Gastrocnemius medialis (tissue), 4 donors: Measurements from ENCODE around the gene SERPINC1. TPM values are rescaled to one million over a fixed set of nuclear protein-coding genes. Genes with fewer than 3 reads are reported as not detected.

ENCODE experiments used
- ATAC-seq, 2 donors: fragments of 150-250 bp; one replicate each; pipeline ENCODE4 v1.9.1; 2016
- DNase-seq, 2 donors: peaks; one replicate each; pipeline ENCODE4 v3.0.0-alpha.2; 2019
- H3K27ac ChIP-seq, 4 donors: fragments of 200-600 bp; sonication (generic); 1 replicate in 1 of 4; 2 replicates in 3 of 4; pipeline ENCODE4 v1.5.1; 2016 to 2018; ENCODE audit warnings: mild to moderate bottlenecking in 2 of 4, moderate library complexity in 1 of 4
- H3K27me3 ChIP-seq, 3 donors: fragments of 200-600 bp; sonication (generic) in 2 of 3; 1 replicate in 1 of 3; 2 replicates in 2 of 3; pipeline versions ENCODE4 v1.5.1 to v1.6.0; 2016 to 2019; ENCODE audit warnings: mild to moderate bottlenecking in 1 of 3, moderate library complexity in 1 of 3
- H3K36me3 ChIP-seq, 2 donors: fragments of 200-600 bp; sonication (generic) in 1 of 2; one replicate each; pipeline ENCODE4 v1.5.1; 2017 to 2018
- H3K4me1 ChIP-seq, 2 donors: fragments of 200-600 bp; sonication (generic) in 1 of 2; one replicate each; pipeline ENCODE4 v1.5.1; 2016 to 2017; ENCODE audit warnings: mild to moderate bottlenecking in 2 of 2
- H3K4me3 ChIP-seq, 4 donors: fragments of 200-600 bp; sonication (generic) in 3 of 4; 1 replicate in 1 of 4; 2 replicates in 3 of 4; pipeline ENCODE4 v1.5.1; 2016 to 2019; ENCODE audit warnings: mild to moderate bottlenecking in 2 of 4
- H3K9me3 ChIP-seq, 3 donors: fragments of 200-600 bp; sonication (generic) in 2 of 3; 1 replicate in 1 of 3; 2 replicates in 2 of 3; pipeline ENCODE4 v1.5.1; 2016 to 2019
- POLR2A ChIP-seq, 2 donors: fragments of 450-650 bp; IDR thresholded peaks; one replicate each; pipeline ENCODE4 v1.6.1; 2017; ENCODE audit warnings: antibody characterized with exemption in 2 of 2, mild to moderate bottlenecking in 2 of 2, moderate library complexity in 2 of 2
- in situ Hi-C, 4 donors: fragments of 200-750 bp; cut with MboI; loops; one replicate each; pipeline versions ENCODE4 v1.15.0 to v1.8.0; 2017; ENCODE audit warnings: low sequenced_read_pairs in 4 of 4
- intact Hi-C: fragments of 100-400 bp; cut with DNase I; formaldehyde crosslinking; loops from one replicate; pipeline ENCODE4 v1.15.1; 2023; ENCODE audit warnings: low total_unique reads
- total RNA-seq, 4 donors: library from RNA; depleted of rRNA; stranded (reverse); fragments of >200 nt; gene quantifications; one replicate each; pipeline versions ENCODE4 v1.1.0 to v1.2.3, GENCODE V29; 2016
- TF ChIP-seq, protein P1 (sequence below), 5 experiments: fragments of 450-650 bp in 3 of 5; fragments of 200-600 bp in 2 of 5; sonication (generic) in 2 of 5; IDR thresholded peaks in 4 of 5; conservative IDR thresholded peaks in 1 of 5; 1 replicate in 4 of 5; 2 replicates in 1 of 5; pipeline ENCODE4 v1.5.1; 2016 to 2019; ENCODE audit warnings: antibody characterized with exemption in 5 of 5, mild to moderate bottlenecking in 3 of 5, moderate library complexity in 3 of 5

SERPINC1 gene
- total RNA-seq, 4 donors from 2014 or later: 1.7 to 4.5 (median 2.2) TPM; not detected in 1

GRCh38 chr1:173856014-173856413, 61.1 kb downstream of the SERPINC1 start:
- intact Hi-C loops (no loop called here), in situ Hi-C loops (loop anchor here in 1 of 4 donors (25.0 kb wide), 1 partner anchor 1131 kb away; the partner anchor contains the start of gene CACYBP)
- no peak overlapping the region for H3K27ac ChIP-seq
- TF ChIP-seq, protein P1, sequence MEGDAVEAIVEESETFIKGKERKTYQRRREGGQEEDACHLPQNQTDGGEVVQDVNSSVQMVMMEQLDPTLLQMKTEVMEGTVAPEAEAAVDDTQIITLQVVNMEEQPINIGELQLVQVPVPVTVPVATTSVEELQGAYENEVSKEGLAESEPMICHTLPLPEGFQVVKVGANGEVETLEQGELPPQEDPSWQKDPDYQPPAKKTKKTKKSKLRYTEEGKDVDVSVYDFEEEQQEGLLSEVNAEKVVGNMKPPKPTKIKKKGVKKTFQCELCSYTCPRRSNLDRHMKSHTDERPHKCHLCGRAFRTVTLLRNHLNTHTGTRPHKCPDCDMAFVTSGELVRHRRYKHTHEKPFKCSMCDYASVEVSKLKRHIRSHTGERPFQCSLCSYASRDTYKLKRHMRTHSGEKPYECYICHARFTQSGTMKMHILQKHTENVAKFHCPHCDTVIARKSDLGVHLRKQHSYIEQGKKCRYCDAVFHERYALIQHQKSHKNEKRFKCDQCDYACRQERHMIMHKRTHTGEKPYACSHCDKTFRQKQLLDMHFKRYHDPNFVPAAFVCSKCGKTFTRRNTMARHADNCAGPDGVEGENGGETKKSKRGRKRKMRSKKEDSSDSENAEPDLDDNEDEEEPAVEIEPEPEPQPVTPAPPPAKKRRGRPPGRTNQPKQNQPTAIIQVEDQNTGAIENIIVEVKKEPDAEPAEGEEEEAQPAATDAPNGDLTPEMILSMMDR (IDR thresholded peaks at IDR 0.05 in 4 of 5, conservative IDR thresholded peaks at IDR 0.05 in 1 of 5): no peak
- no peak for TF ChIP-seq POLR2A (IDR thresholded peaks at IDR 0.05)
- no peaks in the 10 kb centered on the region for H3K4me1 ChIP-seq
- ATAC-seq (no peak), DNase-seq (no peak)
- no peak overlapping the region for H3K4me3 ChIP-seq
- H3K9me3 ChIP-seq: no peaks in the 10 kb centered on the region
- H3K27me3 ChIP-seq: no peaks in the 10 kb centered on the region
- peaks cover 0 to 64% of the 10 kb centered on the region in 2 donors for H3K36me3 ChIP-seq

Other genes with a start within 250 kb of the SERPINC1 start
- gene ANKRD45, start 247.5 kb downstream of the SERPINC1 start, total RNA-seq: not detected
- gene KLHL20, start 202.3 kb downstream of the SERPINC1 start, total RNA-seq: 10 to 100 TPM; 15.9 to 23.9 (median 23.4) TPM
- 1 to 10 TPM; 4.3 to 8.9 (median 8.2) TPM for gene DARS2, start 92.7 kb downstream of the SERPINC1 start, total RNA-seq
- gene CENPL, start 92.4 kb downstream of the SERPINC1 start, total RNA-seq: 1 to 10 TPM; 1.1 to 5.0 (median 3.4) TPM
- gene GAS5, start 49.3 kb downstream of the SERPINC1 start, total RNA-seq: 100 to 1,000 TPM in 2 of 4 donors, 10 to 100 TPM in 2; 91.9 to 138 (median 98.4) TPM
- 10 to 100 TPM in 1 of 4 donors, 1 to 10 TPM in 3; 3.5 to 13.3 (median 4.0) TPM for gene ZBTB37, start 48.9 kb downstream of the SERPINC1 start, total RNA-seq
- gene RC3H1, start 105.0 kb upstream of the SERPINC1 start, total RNA-seq: 10 to 100 TPM; 17.6 to 88.9 (median 37.8) TPM
- gene RABGAP1L, start 242.2 kb upstream of the SERPINC1 start, total RNA-seq: 10 to 100 TPM in 3 of 4 donors, 1 to 10 TPM in 1; 8.8 to 22.2 (median 14.9) TPM